ENCODE measurements around the gene ZDHHC5.

ZDHHC5 gene

GRCh38 chr11:57639321-57640067, 28.4 kb upstream of the ZDHHC5 start:
- H3K27me3 Mint-ChIP-seq = peaks cover 6% of the 10 kb centered on the region
- H3K4me3 Mint-ChIP-seq = peak overlapping the region; percentile 89
- no peaks in the 10 kb centered on the region for H3K36me3 Mint-ChIP-seq
- no peaks in the 10 kb centered on the region for H3K9me3 Mint-ChIP-seq
- no peak overlapping the region for H3K27ac Mint-ChIP-seq
- H3K4me1 Mint-ChIP-seq = peaks cover 17% of the 10 kb centered on the region

GRCh38 chr11:57640068-57640800, 27.7 kb upstream of the ZDHHC5 start:
- Mint-ChIP-seq H3K4me1 (peaks cover 17% of the 10 kb centered on the region), H3K27me3 (peaks cover 5% of the 10 kb centered on the region), H3K36me3 (no peaks in the 10 kb centered on the region), H3K9me3 (no peaks in the 10 kb centered on the region), H3K27ac (no peak overlapping the region), H3K4me3 (peak overlapping the region; percentile 89)

- H3K4me3 Mint-ChIP-seq = no peak overlapping the region
- H3K27ac Mint-ChIP-seq = no peak overlapping the region
- H3K27me3 Mint-ChIP-seq = peaks cover 10% of the 10 kb centered on the region
- no peaks in the 10 kb centered on the region for H3K36me3 Mint-ChIP-seq
- peaks cover 17% of the 10 kb centered on the region for H3K4me1 Mint-ChIP-seq
- no peaks in the 10 kb centered on the region for H3K9me3 Mint-ChIP-seq
Measured at GRCh38 chr11:57641011-57641807, 26.7 kb upstream of the ZDHHC5 start.

GRCh38 chr11:57643802-57644201, 24.1 kb upstream of the ZDHHC5 start:
- Mint-ChIP-seq H3K27ac (no peak overlapping the region), H3K4me3 (no peak overlapping the region), H3K4me1 (peaks cover 29% of the 10 kb centered on the region), H3K9me3 (no peaks in the 10 kb centered on the region), H3K27me3 (peaks cover 22% of the 10 kb centered on the region), H3K36me3 (no peaks in the 10 kb centered on the region)

GRCh38 chr11:57644748-57645688, 22.9 kb upstream of the ZDHHC5 start:
- Mint-ChIP-seq H3K27ac (no peak overlapping the region), H3K4me1 (peaks cover 34% of the 10 kb centered on the region), H3K9me3 (no peaks in the 10 kb centered on the region), H3K36me3 (no peaks in the 10 kb centered on the region), H3K27me3 (peaks cover 22% of the 10 kb centered on the region), H3K4me3 (no peak overlapping the region)

- Mint-ChIP-seq H3K36me3 (no peaks in the 10 kb centered on the region), H3K4me1 (peaks cover 39% of the 10 kb centered on the region), H3K27me3 (peaks cover 22% of the 10 kb centered on the region), H3K4me3 (no peak overlapping the region), H3K9me3 (no peaks in the 10 kb centered on the region), H3K27ac (no peak overlapping the region)
Measured at GRCh38 chr11:57645689-57646085, 22.2 kb upstream of the ZDHHC5 start.

GRCh38 chr11:57646194-57646798, 21.6 kb upstream of the ZDHHC5 start:
- H3K27ac Mint-ChIP-seq = no peak overlapping the region
- no peak overlapping the region for H3K4me3 Mint-ChIP-seq
- peaks cover 22% of the 10 kb centered on the region for H3K27me3 Mint-ChIP-seq
- no peaks in the 10 kb centered on the region for H3K9me3 Mint-ChIP-seq
- no peaks in the 10 kb centered on the region for H3K36me3 Mint-ChIP-seq
- H3K4me1 Mint-ChIP-seq = peaks cover 41% of the 10 kb centered on the region

GRCh38 chr11:57646799-57647303, 21.1 kb upstream of the ZDHHC5 start:
- Mint-ChIP-seq H3K9me3 (no peaks in the 10 kb centered on the region), H3K27me3 (peaks cover 22% of the 10 kb centered on the region), H3K4me1 (peaks cover 41% of the 10 kb centered on the region), H3K4me3 (no peak overlapping the region), H3K27ac (no peak overlapping the region), H3K36me3 (no peaks in the 10 kb centered on the region)

- Mint-ChIP-seq H3K9me3 (no peaks in the 10 kb centered on the region), H3K27ac (no peak overlapping the region), H3K36me3 (no peaks in the 10 kb centered on the region), H3K4me3 (no peak overlapping the region), H3K4me1 (peaks cover 41% of the 10 kb centered on the region), H3K27me3 (peaks cover 22% of the 10 kb centered on the region)
Measured at GRCh38 chr11:57647372-57647771, 20.5 kb upstream of the ZDHHC5 start.

GRCh38 chr11:57647960-57648800, 19.7 kb upstream of the ZDHHC5 start:
- Mint-ChIP-seq H3K36me3 (no peaks in the 10 kb centered on the region), H3K9me3 (no peaks in the 10 kb centered on the region), H3K4me1 (peaks cover 47% of the 10 kb centered on the region), H3K27me3 (peaks cover 21% of the 10 kb centered on the region), H3K4me3 (peak overlapping the region; percentile 90), H3K27ac (no peak overlapping the region)

- peak overlapping the region; percentile 51 for H3K27ac Mint-ChIP-seq
- peaks cover 19% of the 10 kb centered on the region for H3K27me3 Mint-ChIP-seq
- H3K4me1 Mint-ChIP-seq = peaks cover 49% of the 10 kb centered on the region
- no peaks in the 10 kb centered on the region for H3K36me3 Mint-ChIP-seq
- H3K9me3 Mint-ChIP-seq = no peaks in the 10 kb centered on the region
- H3K4me3 Mint-ChIP-seq = peak overlapping the region; percentile 90
Measured at GRCh38 chr11:57648801-57649735, 18.8 kb upstream of the ZDHHC5 start.

GRCh38 chr11:57649826-57650738, 17.8 kb upstream of the ZDHHC5 start, which contains the start of gene YPEL4:
TSS of gene YPEL4 (minus strand) at chr11:57649912. CDS start at chr11:57647107, 2,805 bp downstream.
- H3K27ac Mint-ChIP-seq = peak within 1 kb of the TSS; percentile 51
- no peaks in the 10 kb centered on the region for H3K36me3 Mint-ChIP-seq
- H3K4me3 Mint-ChIP-seq = peak within 1 kb of the TSS; percentile 90
- H3K9me3 Mint-ChIP-seq = no peaks in the 10 kb centered on the region
- peaks cover 19% of the 10 kb centered on the region for H3K27me3 Mint-ChIP-seq
- peaks cover 49% of the 10 kb centered on the region for H3K4me1 Mint-ChIP-seq

All from activated naive CD4-positive, alpha-beta T cell treated with anti-CD3 and anti-CD28 coated beads, Interleukin-2, amount 50 U/mL, for 24 hours (primary cell).